Thyroid gland (tissue), 4 donors: ENCODE measurements around the gene KDM4B.

ENCODE experiments used
- POLR2A ChIP-seq, 2 donors: fragments of 450-650 bp; IDR thresholded peaks; one replicate each; pipeline ENCODE4 v1.6.1; 2017; ENCODE audit warnings: antibody characterized with exemption in 2 of 2, mild to moderate bottlenecking in 2 of 2, moderate library complexity in 1 of 2
- TF ChIP-seq, protein P1 (sequence below), 6 experiments: fragments of 200-600 bp in 3 of 6; fragments of 450-650 bp in 3 of 6; sonication (generic) in 3 of 6; IDR thresholded peaks; one replicate each; pipeline ENCODE4 v1.5.1; 2016 to 2019; ENCODE audit warnings: antibody characterized with exemption in 6 of 6, mild to moderate bottlenecking in 2 of 6, inconsistent platforms in 1 of 6, moderate library complexity in 1 of 6

- no peak for TF ChIP-seq POLR2A (IDR thresholded peaks at IDR 0.05)
- TF ChIP-seq, protein P1, sequence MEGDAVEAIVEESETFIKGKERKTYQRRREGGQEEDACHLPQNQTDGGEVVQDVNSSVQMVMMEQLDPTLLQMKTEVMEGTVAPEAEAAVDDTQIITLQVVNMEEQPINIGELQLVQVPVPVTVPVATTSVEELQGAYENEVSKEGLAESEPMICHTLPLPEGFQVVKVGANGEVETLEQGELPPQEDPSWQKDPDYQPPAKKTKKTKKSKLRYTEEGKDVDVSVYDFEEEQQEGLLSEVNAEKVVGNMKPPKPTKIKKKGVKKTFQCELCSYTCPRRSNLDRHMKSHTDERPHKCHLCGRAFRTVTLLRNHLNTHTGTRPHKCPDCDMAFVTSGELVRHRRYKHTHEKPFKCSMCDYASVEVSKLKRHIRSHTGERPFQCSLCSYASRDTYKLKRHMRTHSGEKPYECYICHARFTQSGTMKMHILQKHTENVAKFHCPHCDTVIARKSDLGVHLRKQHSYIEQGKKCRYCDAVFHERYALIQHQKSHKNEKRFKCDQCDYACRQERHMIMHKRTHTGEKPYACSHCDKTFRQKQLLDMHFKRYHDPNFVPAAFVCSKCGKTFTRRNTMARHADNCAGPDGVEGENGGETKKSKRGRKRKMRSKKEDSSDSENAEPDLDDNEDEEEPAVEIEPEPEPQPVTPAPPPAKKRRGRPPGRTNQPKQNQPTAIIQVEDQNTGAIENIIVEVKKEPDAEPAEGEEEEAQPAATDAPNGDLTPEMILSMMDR (IDR thresholded peaks at IDR 0.05): no peak
Observed at GRCh38 chr19:5049561-5049960, 80.6 kb downstream of the KDM4B start.
